Astrocyte (in vitro differentiated cells and primary cell): ENCODE data around the gene B4GALT5. TPM values are rescaled to one million over a fixed set of nuclear protein-coding genes. Genes with fewer than 3 reads are reported as not detected.

Source experiments
- DNase-seq: peaks from one replicate; pipeline ENCODE4 v3.0.0-alpha.2; 2010; ENCODE audit warnings: low read depth
- FAIRE-seq: peaks from 2 replicates; lab custom pipeline; 2011; peaks lifted over from hg19 to GRCh38; lab: Jason Lieb, UNC
- H2AFZ ChIP-seq: 2 replicates; pipeline ENCODE4 v1.6.0; 2012; ENCODE audit warnings: low read depth, low read length, inconsistent platforms
- H3K27ac ChIP-seq: 2 replicates; pipeline ENCODE4 v1.5.1; 2011; ENCODE audit warnings: low read depth, low read length, inconsistent platforms
- H3K27me3 ChIP-seq: 2 replicates; pipeline ENCODE4 v1.6.0; 2011; ENCODE audit warnings: low read length, inconsistent platforms; ENCODE audit not compliant: insufficient read depth
- H3K36me3 ChIP-seq: 2 replicates; pipeline ENCODE4 v1.5.1; 2011; ENCODE audit warnings: low read length, inconsistent platforms; ENCODE audit not compliant: insufficient read depth
- H3K4me1 ChIP-seq: 2 replicates; pipeline ENCODE4 v1.5.1; 2011; ENCODE audit warnings: low read length, inconsistent platforms; ENCODE audit not compliant: insufficient read depth
- H3K4me2 ChIP-seq: 2 replicates; pipeline ENCODE4 v1.6.0; 2012; ENCODE audit warnings: low read length, inconsistent platforms
- H3K4me3 ChIP-seq: 2 replicates; pipeline ENCODE4 v1.5.1; 2011; ENCODE audit warnings: low read depth, mild to moderate bottlenecking, low read length, inconsistent platforms; ENCODE audit not compliant: insufficient read depth
- H3K79me2 ChIP-seq: 2 replicates; pipeline ENCODE4 v1.6.0; 2012; ENCODE audit warnings: mild to moderate bottlenecking, low read length, inconsistent platforms; ENCODE audit not compliant: insufficient read depth
- H3K9ac ChIP-seq: 2 replicates; pipeline ENCODE4 v1.6.0; 2012; ENCODE audit warnings: mild to moderate bottlenecking, low read length, inconsistent platforms
- H3K9me3 ChIP-seq: 2 replicates; pipeline ENCODE4 v1.5.1; 2012; ENCODE audit warnings: low read depth, mild to moderate bottlenecking, low read length, inconsistent platforms; ENCODE audit not compliant: insufficient read depth
- H4K20me1 ChIP-seq: 2 replicates; pipeline ENCODE4 v1.6.0; 2012; ENCODE audit warnings: low read length, inconsistent platforms; ENCODE audit not compliant: insufficient read depth
- H3K27ac Mint-ChIP-seq: one replicate; pipeline ENCODE4 v1.8.0; 2021; ENCODE audit warnings: mild to moderate bottlenecking, mixed read lengths; ENCODE audit not compliant: unreplicated experiment
- H3K27me3 Mint-ChIP-seq: one replicate; pipeline ENCODE4 v1.8.0; 2021; ENCODE audit warnings: low read depth, mixed read lengths; ENCODE audit not compliant: unreplicated experiment
- H3K36me3 Mint-ChIP-seq: one replicate; pipeline ENCODE4 v1.8.0; 2021; ENCODE audit warnings: low read depth, mixed read lengths; ENCODE audit not compliant: unreplicated experiment
- H3K4me1 Mint-ChIP-seq: one replicate; pipeline ENCODE4 v1.8.0; 2021; ENCODE audit warnings: low read depth, mixed read lengths; ENCODE audit not compliant: unreplicated experiment
- H3K4me3 Mint-ChIP-seq: one replicate; pipeline ENCODE4 v1.8.0; 2021; ENCODE audit warnings: mild to moderate bottlenecking, moderate library complexity, mixed read lengths; ENCODE audit not compliant: unreplicated experiment
- H3K9me3 Mint-ChIP-seq: one replicate; pipeline ENCODE4 v1.8.0; 2021; ENCODE audit warnings: mild to moderate bottlenecking, mixed read lengths; ENCODE audit not compliant: unreplicated experiment
- EZH2 ChIP-seq: IDR thresholded peaks from 2 replicates; pipeline ENCODE4 v1.6.1; 2012; ENCODE audit warnings: mild to moderate bottlenecking, low read length, inconsistent platforms; ENCODE audit not compliant: insufficient read depth
- total RNA-seq: library from RNA; stranded (reverse); gene quantifications from 2 replicates; pipeline ENCODE4 v1.2.1, GENCODE V29; 2021
- TF ChIP-seq, protein P1 (sequence below): IDR thresholded peaks from 2 replicates; pipeline ENCODE4 v1.5.1; 2011; ENCODE audit warnings: low read depth, mild to moderate bottlenecking, inconsistent platforms, low read length, moderate library complexity; ENCODE audit not compliant: insufficient read depth

B4GALT5 gene
- total RNA-seq, 1 donor from 2014 or later = 41.9 TPM

DNA sequence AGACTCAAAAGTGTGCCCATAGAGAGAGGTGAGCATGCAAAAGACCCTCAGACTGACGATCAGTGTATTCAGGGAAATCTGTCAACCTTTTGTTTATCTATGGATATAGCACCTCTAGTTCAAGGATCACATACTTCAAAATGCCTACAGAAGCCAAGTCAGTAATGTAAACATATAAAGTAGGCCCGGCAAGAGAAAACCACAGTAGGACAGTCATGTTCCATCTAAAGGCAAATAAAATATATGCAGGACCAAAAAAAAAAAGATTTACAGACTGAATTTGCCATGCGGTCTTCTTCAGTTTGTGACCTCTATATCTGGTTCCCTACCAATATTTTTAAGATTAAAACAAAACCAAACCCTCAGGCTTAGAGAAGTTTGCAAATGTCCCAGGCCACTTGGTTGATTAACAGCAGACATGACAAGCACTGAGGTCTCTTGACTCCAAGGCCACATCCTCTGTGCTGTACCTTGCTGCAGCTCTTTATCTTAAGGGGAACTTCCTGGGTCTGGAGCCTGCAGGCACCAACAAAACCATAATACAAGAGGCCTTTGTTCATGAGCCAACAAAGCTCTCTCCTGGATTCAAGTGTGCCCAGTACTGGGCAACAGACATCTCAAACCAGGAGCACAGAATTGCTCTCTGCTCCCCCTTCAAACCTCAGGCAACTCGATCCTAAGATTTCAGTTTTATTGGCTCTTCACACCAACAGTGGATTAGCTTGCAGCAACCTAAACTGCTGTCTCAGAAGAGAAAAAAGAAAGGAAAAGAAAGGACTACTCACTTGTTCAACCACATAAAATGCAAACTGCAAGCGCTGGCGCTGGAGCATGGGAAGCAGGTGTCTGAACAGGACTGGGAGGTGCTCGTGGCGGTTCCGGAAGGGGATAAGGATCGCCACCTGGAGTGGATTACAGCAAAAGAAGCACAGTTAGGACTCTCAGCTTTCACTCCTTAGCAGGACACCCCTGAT is 71.7 kb downstream of the B4GALT5 start:
- peaks cover 35% of the 10 kb centered on the region for H3K36me3 ChIP-seq
- Mint-ChIP-seq H3K9me3 (no peaks in the 10 kb centered on the region), H3K36me3 (peaks cover 28% of the 10 kb centered on the region), H3K27ac (no peak overlapping the region), H3K27me3 (no peaks in the 10 kb centered on the region), H3K4me1 (peaks cover 7% of the 10 kb centered on the region), H3K4me3 (no peak overlapping the region)
- H3K79me2 ChIP-seq = no peaks in the 10 kb centered on the region
- FAIRE-seq (no peak), DNase-seq (no peak)
- TF ChIP-seq, protein P1, sequence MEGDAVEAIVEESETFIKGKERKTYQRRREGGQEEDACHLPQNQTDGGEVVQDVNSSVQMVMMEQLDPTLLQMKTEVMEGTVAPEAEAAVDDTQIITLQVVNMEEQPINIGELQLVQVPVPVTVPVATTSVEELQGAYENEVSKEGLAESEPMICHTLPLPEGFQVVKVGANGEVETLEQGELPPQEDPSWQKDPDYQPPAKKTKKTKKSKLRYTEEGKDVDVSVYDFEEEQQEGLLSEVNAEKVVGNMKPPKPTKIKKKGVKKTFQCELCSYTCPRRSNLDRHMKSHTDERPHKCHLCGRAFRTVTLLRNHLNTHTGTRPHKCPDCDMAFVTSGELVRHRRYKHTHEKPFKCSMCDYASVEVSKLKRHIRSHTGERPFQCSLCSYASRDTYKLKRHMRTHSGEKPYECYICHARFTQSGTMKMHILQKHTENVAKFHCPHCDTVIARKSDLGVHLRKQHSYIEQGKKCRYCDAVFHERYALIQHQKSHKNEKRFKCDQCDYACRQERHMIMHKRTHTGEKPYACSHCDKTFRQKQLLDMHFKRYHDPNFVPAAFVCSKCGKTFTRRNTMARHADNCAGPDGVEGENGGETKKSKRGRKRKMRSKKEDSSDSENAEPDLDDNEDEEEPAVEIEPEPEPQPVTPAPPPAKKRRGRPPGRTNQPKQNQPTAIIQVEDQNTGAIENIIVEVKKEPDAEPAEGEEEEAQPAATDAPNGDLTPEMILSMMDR = no peak
- no peak for TF ChIP-seq EZH2
- peaks cover 8% of the 10 kb centered on the region for H3K4me1 ChIP-seq
- H3K4me3 ChIP-seq = no peak overlapping the region
- no peak overlapping the region for H2AFZ ChIP-seq
- no peak overlapping the region for H3K27ac ChIP-seq
- no peaks in the 10 kb centered on the region for H3K9me3 ChIP-seq
- no peak overlapping the region for H3K9ac ChIP-seq
- no peaks in the 10 kb centered on the region for H4K20me1 ChIP-seq
- H3K4me2 ChIP-seq = no peak overlapping the region
- H3K27me3 ChIP-seq = no peaks in the 10 kb centered on the region

DNA sequence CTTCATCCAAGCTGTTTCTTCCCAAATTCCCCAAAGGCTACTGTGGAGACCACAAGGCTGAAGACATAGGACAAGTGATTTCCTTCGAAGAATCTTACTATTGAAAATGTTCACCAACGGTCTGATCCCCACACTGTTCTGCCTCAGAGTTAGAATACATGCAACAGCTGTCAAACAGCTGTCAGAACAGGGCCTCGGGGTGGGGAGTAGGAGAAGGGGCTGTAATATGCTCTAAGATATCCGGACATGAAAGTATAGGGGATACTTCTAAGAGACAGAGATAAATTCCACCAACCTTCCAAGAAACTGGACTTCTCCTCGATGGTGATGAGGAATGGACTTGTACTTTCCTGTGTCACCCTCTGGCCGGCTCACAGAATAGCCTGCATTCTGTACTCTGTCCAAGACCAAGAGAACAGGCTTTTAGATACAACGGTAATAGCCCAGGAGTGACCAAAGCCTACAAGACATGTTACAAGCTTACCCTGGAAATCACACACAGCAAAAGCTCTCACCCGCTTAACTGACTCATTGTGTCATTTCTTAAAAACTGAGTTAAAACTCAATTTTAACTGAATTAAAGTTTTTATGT is 76.5 kb downstream of the B4GALT5 start:
- Histone ChIP-seq H3K79me2 (no peaks in the 10 kb centered on the region), H3K27ac (no peak overlapping the region), H3K4me1 (no peaks in the 10 kb centered on the region), H4K20me1 (no peaks in the 10 kb centered on the region), H3K4me2 (no peak overlapping the region), H2AFZ (no peak overlapping the region), H3K36me3 (peaks cover 26% of the 10 kb centered on the region), H3K27me3 (no peaks in the 10 kb centered on the region), H3K9ac (no peak overlapping the region), H3K4me3 (no peak overlapping the region), H3K9me3 (no peaks in the 10 kb centered on the region)
- H3K4me1 Mint-ChIP-seq = no peaks in the 10 kb centered on the region
- FAIRE-seq (no peak), DNase-seq (no peak)
- H3K27me3 Mint-ChIP-seq = no peaks in the 10 kb centered on the region
- H3K4me3 Mint-ChIP-seq = no peak overlapping the region
- no peak for TF ChIP-seq EZH2
- TF ChIP-seq, protein P1 = no peak
- peaks cover 27% of the 10 kb centered on the region for H3K36me3 Mint-ChIP-seq
- H3K9me3 Mint-ChIP-seq = no peaks in the 10 kb centered on the region
- no peak overlapping the region for H3K27ac Mint-ChIP-seq
